Measurements from ENCODE around the gene FAM131B.

Gene FAM131B

GRCh38 chr7:143368387-143368786, 5.9 kb upstream of the FAM131B start:
- Histone ChIP-seq H3K4me3 (ENCODE audit: extremely low read depth, insufficient read depth, low read length, poor library complexity, severe bottlenecking) (no peak overlapping the region), H3K36me3 (ENCODE audit: control insufficient read depth, insufficient read depth, low read length) (no peaks in the 10 kb centered on the region), H3K4me1 (ENCODE audit: control insufficient read depth, insufficient read depth, low read length, poor library complexity, severe bottlenecking) (peaks cover 10% of the 10 kb centered on the region), H3K27ac (ENCODE audit: low read depth, low read length, severe bottlenecking) (no peak overlapping the region), H3K9me3 (ENCODE audit: control insufficient read depth, low read length) (no peaks in the 10 kb centered on the region)
- WGBS, 2 experiments (ENCODE audit: insufficient coverage in 2 of 2): 100% methylated on average over 1 of the region's 1 CpG; no CpG with 5 or more reads in 1 of the 2 experiments

- WGBS, 2 experiments (ENCODE audit: insufficient coverage in 2 of 2): 80 to 95% methylated on average over 3 to 4 of the region's 4 CpGs
- H3K4me3 ChIP-seq (ENCODE audit: extremely low read depth, insufficient read depth, low read length, poor library complexity, severe bottlenecking): no peak overlapping the region
- H3K9me3 ChIP-seq (ENCODE audit: control insufficient read depth, low read length): no peaks in the 10 kb centered on the region
- no peaks in the 10 kb centered on the region for H3K36me3 ChIP-seq (ENCODE audit: control insufficient read depth, insufficient read depth, low read length)
- no peak overlapping the region for H3K27ac ChIP-seq (ENCODE audit: low read depth, low read length, severe bottlenecking)
- peaks cover 10% of the 10 kb centered on the region for H3K4me1 ChIP-seq (ENCODE audit: control insufficient read depth, insufficient read depth, low read length, poor library complexity, severe bottlenecking)
Observed at GRCh38 chr7:143367972-143368371, 5.5 kb upstream of the FAM131B start.

GRCh38 chr7:143363016-143363937, 764 bp upstream of the FAM131B start:
- Histone ChIP-seq H3K4me3 (ENCODE audit: extremely low read depth, insufficient read depth, low read length, poor library complexity, severe bottlenecking) (peak overlapping the region; percentile 62), H3K27ac (ENCODE audit: low read depth, low read length, severe bottlenecking) (no peak overlapping the region), H3K36me3 (ENCODE audit: control insufficient read depth, insufficient read depth, low read length) (no peaks in the 10 kb centered on the region), H3K9me3 (ENCODE audit: control insufficient read depth, low read length) (no peaks in the 10 kb centered on the region), H3K4me1 (ENCODE audit: control insufficient read depth, insufficient read depth, low read length, poor library complexity, severe bottlenecking) (peaks cover 4% of the 10 kb centered on the region)
- 59 to 61% methylated on average over 15 to 17 of the region's 19 CpGs for WGBS, 2 experiments (ENCODE audit: insufficient coverage in 2 of 2)

- no peak overlapping the region for H3K27ac ChIP-seq (ENCODE audit: low read depth, low read length, severe bottlenecking)
- 1 to 5% methylated on average over 12 to 13 of the region's 46 CpGs for WGBS, 2 experiments (ENCODE audit: insufficient coverage in 2 of 2)
- peaks cover 3% of the 10 kb centered on the region for H3K36me3 ChIP-seq (ENCODE audit: control insufficient read depth, insufficient read depth, low read length)
- peaks cover 4% of the 10 kb centered on the region for H3K4me1 ChIP-seq (ENCODE audit: control insufficient read depth, insufficient read depth, low read length, poor library complexity, severe bottlenecking)
- H3K9me3 ChIP-seq (ENCODE audit: control insufficient read depth, low read length): no peaks in the 10 kb centered on the region
- peak overlapping the region; percentile 62 for H3K4me3 ChIP-seq (ENCODE audit: extremely low read depth, insufficient read depth, low read length, poor library complexity, severe bottlenecking)
Observed at GRCh38 chr7:143361552-143362130, 872 bp downstream of the FAM131B start.

- Histone ChIP-seq H3K9me3 (ENCODE audit: control insufficient read depth, low read length) (no peaks in the 10 kb centered on the region), H3K36me3 (ENCODE audit: control insufficient read depth, insufficient read depth, low read length) (peaks cover 3% of the 10 kb centered on the region), H3K27ac (ENCODE audit: low read depth, low read length, severe bottlenecking) (no peak overlapping the region), H3K4me3 (ENCODE audit: extremely low read depth, insufficient read depth, low read length, poor library complexity, severe bottlenecking) (peak overlapping the region; percentile 62), H3K4me1 (ENCODE audit: control insufficient read depth, insufficient read depth, low read length, poor library complexity, severe bottlenecking) (peaks cover 4% of the 10 kb centered on the region)
- 28 to 33% methylated on average over 11 to 18 of the region's 19 CpGs for WGBS, 2 experiments (ENCODE audit: insufficient coverage in 2 of 2)
Observed at GRCh38 chr7:143360788-143361551, 1.5 kb downstream of the FAM131B start.

GRCh38 chr7:143359771-143360353, 2.7 kb downstream of the FAM131B start:
- Histone ChIP-seq H3K9me3 (ENCODE audit: control insufficient read depth, low read length) (no peaks in the 10 kb centered on the region), H3K4me1 (ENCODE audit: control insufficient read depth, insufficient read depth, low read length, poor library complexity, severe bottlenecking) (peaks cover 4% of the 10 kb centered on the region), H3K36me3 (ENCODE audit: control insufficient read depth, insufficient read depth, low read length) (peaks cover 3% of the 10 kb centered on the region), H3K27ac (ENCODE audit: low read depth, low read length, severe bottlenecking) (no peak overlapping the region), H3K4me3 (ENCODE audit: extremely low read depth, insufficient read depth, low read length, poor library complexity, severe bottlenecking) (no peak overlapping the region)
- 84 to 92% methylated on average over 5 to 6 of the region's 11 CpGs for WGBS, 2 experiments (ENCODE audit: insufficient coverage in 2 of 2)

GRCh38 chr7:143358626-143359025, 3.9 kb downstream of the FAM131B start:
- Histone ChIP-seq H3K4me3 (ENCODE audit: extremely low read depth, insufficient read depth, low read length, poor library complexity, severe bottlenecking) (no peak overlapping the region), H3K9me3 (ENCODE audit: control insufficient read depth, low read length) (no peaks in the 10 kb centered on the region), H3K36me3 (ENCODE audit: control insufficient read depth, insufficient read depth, low read length) (peaks cover 3% of the 10 kb centered on the region), H3K27ac (ENCODE audit: low read depth, low read length, severe bottlenecking) (no peak overlapping the region), H3K4me1 (ENCODE audit: control insufficient read depth, insufficient read depth, low read length, poor library complexity, severe bottlenecking) (peaks cover 4% of the 10 kb centered on the region)
- 90 to 92% methylated on average over 10 to 11 of the region's 12 CpGs for WGBS, 2 experiments (ENCODE audit: insufficient coverage in 2 of 2)

- Histone ChIP-seq H3K4me3 (ENCODE audit: extremely low read depth, insufficient read depth, low read length, poor library complexity, severe bottlenecking) (no peak overlapping the region), H3K27ac (ENCODE audit: low read depth, low read length, severe bottlenecking) (no peak overlapping the region), H3K9me3 (ENCODE audit: control insufficient read depth, low read length) (no peaks in the 10 kb centered on the region), H3K36me3 (ENCODE audit: control insufficient read depth, insufficient read depth, low read length) (peaks cover 3% of the 10 kb centered on the region), H3K4me1 (ENCODE audit: control insufficient read depth, insufficient read depth, low read length, poor library complexity, severe bottlenecking) (peaks cover 1% of the 10 kb centered on the region)
- WGBS, 2 experiments (ENCODE audit: insufficient coverage in 2 of 2): 97 to 98% methylated on average over 11 to 13 of the region's 13 CpGs
Observed at GRCh38 chr7:143356414-143357050, 6.0 kb downstream of the FAM131B start.

- Histone ChIP-seq H3K27ac (ENCODE audit: low read depth, low read length, severe bottlenecking) (no peak overlapping the region), H3K4me3 (ENCODE audit: extremely low read depth, insufficient read depth, low read length, poor library complexity, severe bottlenecking) (no peak overlapping the region)
Observed at GRCh38 chr7:143355450-143356385, 6.8 kb downstream of the FAM131B start.

More at GRCh38 chr7:143355450-143356385, 6.8 kb downstream of the FAM131B start:
- H3K4me1 ChIP-seq (ENCODE audit: control insufficient read depth, insufficient read depth, low read length, poor library complexity, severe bottlenecking): peaks cover 3% of the 10 kb centered on the region
- no peaks in the 10 kb centered on the region for H3K9me3 ChIP-seq (ENCODE audit: control insufficient read depth, low read length)
- H3K36me3 ChIP-seq (ENCODE audit: control insufficient read depth, insufficient read depth, low read length): peaks cover 3% of the 10 kb centered on the region
- WGBS, 2 experiments (ENCODE audit: insufficient coverage in 2 of 2): 85 to 93% methylated on average over 10 to 13 of the region's 16 CpGs

Measured in mesodermal cell (in vitro differentiated cells).